GM12872 (cell line): Measurements from ENCODE around the gene FCF1.
A peak's percentile ranks its signal among the peaks of the same experiment; 100 is the strongest.

ENCODE experiments used
- TF ChIP-seq, protein P1 (sequence below): IDR thresholded peaks from 3 replicates; pipeline ENCODE4 v1.5.1; 2011; ENCODE audit warnings: low read depth, mild to moderate bottlenecking, low read length, moderate library complexity; ENCODE audit not compliant: insufficient read depth

Gene FCF1

GRCh38 chr14:74739293-74740030 is 26.5 kb downstream of the FCF1 start:
- TF ChIP-seq, protein P1, sequence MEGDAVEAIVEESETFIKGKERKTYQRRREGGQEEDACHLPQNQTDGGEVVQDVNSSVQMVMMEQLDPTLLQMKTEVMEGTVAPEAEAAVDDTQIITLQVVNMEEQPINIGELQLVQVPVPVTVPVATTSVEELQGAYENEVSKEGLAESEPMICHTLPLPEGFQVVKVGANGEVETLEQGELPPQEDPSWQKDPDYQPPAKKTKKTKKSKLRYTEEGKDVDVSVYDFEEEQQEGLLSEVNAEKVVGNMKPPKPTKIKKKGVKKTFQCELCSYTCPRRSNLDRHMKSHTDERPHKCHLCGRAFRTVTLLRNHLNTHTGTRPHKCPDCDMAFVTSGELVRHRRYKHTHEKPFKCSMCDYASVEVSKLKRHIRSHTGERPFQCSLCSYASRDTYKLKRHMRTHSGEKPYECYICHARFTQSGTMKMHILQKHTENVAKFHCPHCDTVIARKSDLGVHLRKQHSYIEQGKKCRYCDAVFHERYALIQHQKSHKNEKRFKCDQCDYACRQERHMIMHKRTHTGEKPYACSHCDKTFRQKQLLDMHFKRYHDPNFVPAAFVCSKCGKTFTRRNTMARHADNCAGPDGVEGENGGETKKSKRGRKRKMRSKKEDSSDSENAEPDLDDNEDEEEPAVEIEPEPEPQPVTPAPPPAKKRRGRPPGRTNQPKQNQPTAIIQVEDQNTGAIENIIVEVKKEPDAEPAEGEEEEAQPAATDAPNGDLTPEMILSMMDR = no peak

DNA sequence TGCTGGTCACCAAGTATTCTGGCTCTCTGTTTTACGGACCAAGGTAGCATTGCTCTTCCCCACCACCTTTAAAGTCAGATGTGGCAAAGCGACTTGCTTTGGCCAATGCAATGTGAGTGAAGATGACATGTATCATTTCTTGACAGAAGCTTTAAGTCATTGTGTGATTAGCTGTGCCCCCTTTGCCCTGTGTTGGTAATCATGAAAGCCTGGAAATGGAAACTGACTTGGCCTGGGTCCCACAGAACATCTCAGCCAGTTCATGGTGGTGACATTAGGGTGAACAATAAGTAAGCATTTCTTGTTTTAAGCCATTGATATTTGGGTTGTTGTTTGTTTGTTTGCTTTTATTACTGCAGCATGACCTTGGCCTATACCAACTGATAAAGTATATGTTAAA is 34.3 kb downstream of the FCF1 start:
- TF ChIP-seq, protein P1 = no peak

DNA sequence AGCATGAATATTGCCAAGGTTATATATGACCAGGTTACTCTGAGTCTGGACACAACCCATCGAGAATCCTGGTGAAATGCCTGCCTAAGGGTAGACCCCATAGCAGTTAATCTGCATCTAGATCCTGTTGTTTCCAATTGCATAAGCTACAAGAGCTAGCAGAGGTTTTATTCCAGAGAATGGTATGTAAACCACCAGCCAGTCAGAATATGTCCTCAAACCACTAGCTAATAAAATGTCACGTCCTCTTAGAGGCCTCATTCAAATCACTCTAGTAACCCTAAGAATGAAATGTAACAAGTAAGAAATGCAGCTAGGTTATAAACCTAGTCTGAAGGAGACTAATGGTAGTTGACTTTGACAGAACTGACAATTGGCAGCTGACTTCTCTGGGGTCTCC is 41.2 kb downstream of the FCF1 start:
- TF ChIP-seq, protein P1 = no peak

GRCh38 chr14:74754899-74755298 is 42.0 kb downstream of the FCF1 start:
- TF ChIP-seq, protein P1 = no peak

- TF ChIP-seq, protein P1 = no peak
These were observed 43.4 kb downstream of the FCF1 start for GRCh38 chr14:74756326-74756725.

DNA sequence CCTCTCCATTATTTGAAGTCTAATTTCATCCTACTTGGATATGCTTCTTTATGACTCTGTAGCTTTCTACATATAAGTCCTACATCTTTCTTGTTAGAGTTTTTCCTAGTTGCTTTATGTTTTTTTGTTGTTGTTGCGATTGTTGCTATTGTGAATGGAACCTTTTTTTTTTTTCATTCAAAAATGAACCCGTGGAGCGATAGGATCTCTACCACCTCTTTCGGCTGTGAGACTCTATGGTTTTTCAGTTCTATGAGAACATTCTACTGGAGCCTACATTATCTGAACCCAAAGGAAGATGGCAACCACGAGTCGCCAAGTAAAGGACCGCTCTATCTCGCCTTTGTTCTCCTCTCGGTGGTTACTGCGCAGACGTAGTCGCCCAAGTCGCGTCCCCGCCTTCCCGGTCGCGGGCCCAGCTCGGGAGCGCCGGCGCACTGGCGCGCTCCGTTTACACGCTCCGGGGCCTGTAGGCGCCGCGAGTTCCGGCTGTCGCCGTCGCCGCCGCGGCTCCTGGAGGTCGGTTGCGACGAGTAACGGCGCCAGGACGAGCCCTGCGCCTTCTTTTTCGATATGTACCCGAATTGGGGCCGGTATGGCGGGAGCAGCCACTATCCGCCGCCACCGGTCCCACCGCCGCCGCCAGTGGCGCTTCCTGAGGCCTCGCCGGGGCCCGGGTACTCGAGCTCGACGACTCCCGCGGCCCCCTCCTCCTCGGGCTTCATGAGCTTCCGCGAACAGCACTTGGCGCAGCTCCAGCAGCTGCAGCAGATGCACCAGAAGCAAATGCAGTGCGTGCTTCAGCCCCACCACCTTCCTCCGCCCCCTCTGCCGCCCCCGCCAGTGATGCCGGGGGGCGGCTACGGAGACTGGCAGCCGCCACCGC is 50.2 kb downstream of the FCF1 start, which contains the start of gene YLPM1:
TSS of gene YLPM1 (plus strand) at position 400 of the 886 bp plus-strand sequence. CDS start at position 574, 174 bp downstream.
- TF ChIP-seq, protein P1 = peak; percentile 65

DNA sequence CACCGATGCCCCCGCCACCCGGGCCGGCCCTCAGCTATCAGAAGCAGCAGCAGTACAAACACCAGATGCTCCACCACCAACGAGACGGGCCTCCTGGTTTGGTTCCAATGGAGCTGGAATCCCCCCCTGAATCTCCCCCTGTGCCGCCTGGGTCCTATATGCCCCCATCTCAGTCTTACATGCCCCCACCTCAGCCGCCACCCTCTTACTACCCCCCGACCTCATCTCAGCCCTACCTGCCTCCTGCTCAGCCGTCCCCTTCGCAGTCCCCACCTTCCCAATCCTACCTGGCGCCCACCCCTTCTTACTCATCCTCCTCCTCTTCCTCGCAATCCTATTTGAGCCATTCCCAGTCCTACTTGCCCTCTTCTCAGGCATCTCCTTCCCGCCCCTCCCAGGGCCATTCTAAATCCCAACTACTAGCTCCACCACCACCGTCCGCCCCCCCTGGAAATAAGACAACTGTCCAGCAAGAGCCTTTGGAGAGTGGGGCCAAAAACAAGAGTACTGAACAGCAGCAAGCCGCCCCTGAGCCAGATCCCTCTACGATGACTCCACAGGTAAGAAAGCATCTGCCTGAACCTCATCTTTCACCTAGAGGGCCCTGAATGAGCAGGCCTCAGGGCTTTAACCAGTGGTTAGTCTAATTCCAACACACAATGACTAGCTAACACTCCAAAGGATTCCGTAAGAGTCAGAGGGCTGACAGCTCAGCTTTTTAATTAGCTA is 51.0 kb downstream of the FCF1 start:
- TF ChIP-seq, protein P1 = no peak
